ENCODE measurements around the gene RASA4B.
"Not testable (repeated sequence)": the region's sequence is repeated elsewhere in the genome, so short reads cannot be mapped to it uniquely, and the experiment has no call there.

The RASA4B gene

GRCh38 chr7:102517550-102518147, at the start of gene RASA4B:
Gene RASA4B, minus strand, starts transcription at chr7:102517777. Its CDS starts 67 bp downstream, at chr7:102517710.
- intact Hi-C loops (cut with DNase I) = not testable (repeated sequence)
- DNase-seq = peak in 1 of 10 donors; percentile 23

- DNase-seq; intact Hi-C loops (cut with DNase I): not testable (repeated sequence)
Measured at GRCh38 chr7:102550808-102551422, 33.3 kb upstream of the RASA4B start, which contains the start of gene SPDYE2. Gene SPDYE2, plus strand, starts transcription at chr7:102551226. Its CDS starts 2,030 bp downstream, at chr7:102553256.

- intact Hi-C loops (cut with DNase I); DNase-seq: not testable (repeated sequence)
Measured at GRCh38 chr7:102546353-102546752, 28.8 kb upstream of the RASA4B start.

GRCh38 chr7:102545288-102545687, 27.7 kb upstream of the RASA4B start:
- peak in 1 of 10 donors; percentile 15 for DNase-seq
- intact Hi-C loops (cut with DNase I) = not testable (repeated sequence)

- DNase-seq; intact Hi-C loops (cut with DNase I): not testable (repeated sequence)
Measured at GRCh38 chr7:102544372-102544771, 26.8 kb upstream of the RASA4B start.

- intact Hi-C loops (cut with DNase I) = not testable (repeated sequence)
Measured at GRCh38 chr7:102543596-102543995, 26.0 kb upstream of the RASA4B start, which contains the start of gene UPK3BL2. Gene UPK3BL2, minus strand, starts transcription at chr7:102543696. Its CDS starts 60 bp downstream, at chr7:102543636.

GRCh38 chr7:102542771-102543170, 25.2 kb upstream of the RASA4B start:
- peak in 3 of 10 donors; percentile 11 to 77 (median 25) for DNase-seq
- intact Hi-C loops (cut with DNase I) = not testable (repeated sequence)

More at GRCh38 chr7:102543596-102543995, 26.0 kb upstream of the RASA4B start, which contains the start of gene UPK3BL2:
- not testable (repeated sequence) for DNase-seq

GRCh38 chr7:102542083-102542482, 24.5 kb upstream of the RASA4B start:
- intact Hi-C loops (cut with DNase I) = not testable (repeated sequence)
- peak in 1 of 10 donors; percentile 67 for DNase-seq

- intact Hi-C loops (cut with DNase I) = not testable (repeated sequence)
Measured at GRCh38 chr7:102540604-102541003, 23.0 kb upstream of the RASA4B start.

GRCh38 chr7:102535062-102535615, 17.6 kb upstream of the RASA4B start:
- intact Hi-C loops (cut with DNase I); DNase-seq: not testable (repeated sequence)

More at GRCh38 chr7:102540604-102541003, 23.0 kb upstream of the RASA4B start:
- DNase-seq = not testable (repeated sequence)

- DNase-seq; intact Hi-C loops (cut with DNase I): not testable (repeated sequence)
Measured at GRCh38 chr7:102532127-102532526, 14.6 kb upstream of the RASA4B start.

- DNase-seq; intact Hi-C loops (cut with DNase I): not testable (repeated sequence)
Measured at GRCh38 chr7:102531583-102531982, 14.0 kb upstream of the RASA4B start.

GRCh38 chr7:102527822-102528793, 10.5 kb upstream of the RASA4B start:
- intact Hi-C loops (cut with DNase I) = not testable (repeated sequence)
- peak in 1 of 10 donors; percentile 18 for DNase-seq

- intact Hi-C loops (cut with DNase I); DNase-seq: not testable (repeated sequence)
Measured at GRCh38 chr7:102527182-102527581, 9.6 kb upstream of the RASA4B start.

GRCh38 chr7:102524803-102525202, 7.2 kb upstream of the RASA4B start:
- peak in 2 of 10 donors; percentile 33 to 63 for DNase-seq

GRCh38 chr7:102520797-102521196, 3.2 kb upstream of the RASA4B start:
- intact Hi-C loops (cut with DNase I); DNase-seq: not testable (repeated sequence)

More at GRCh38 chr7:102524803-102525202, 7.2 kb upstream of the RASA4B start:
- intact Hi-C loops (cut with DNase I) = not testable (repeated sequence)

- intact Hi-C loops (cut with DNase I); DNase-seq: not testable (repeated sequence)
Measured at GRCh38 chr7:102516951-102517350, 626 bp downstream of the RASA4B start.

GRCh38 chr7:102515889-102516288, 1.7 kb downstream of the RASA4B start:
- DNase-seq; intact Hi-C loops (cut with DNase I): not testable (repeated sequence)

- peak in 2 of 10 donors; percentile 34 to 75 for DNase-seq
- intact Hi-C loops (cut with DNase I) = not testable (repeated sequence)
Measured at GRCh38 chr7:102514881-102515721, 2.5 kb downstream of the RASA4B start.
